ENCODE data around the gene TYK2.

DNA sequence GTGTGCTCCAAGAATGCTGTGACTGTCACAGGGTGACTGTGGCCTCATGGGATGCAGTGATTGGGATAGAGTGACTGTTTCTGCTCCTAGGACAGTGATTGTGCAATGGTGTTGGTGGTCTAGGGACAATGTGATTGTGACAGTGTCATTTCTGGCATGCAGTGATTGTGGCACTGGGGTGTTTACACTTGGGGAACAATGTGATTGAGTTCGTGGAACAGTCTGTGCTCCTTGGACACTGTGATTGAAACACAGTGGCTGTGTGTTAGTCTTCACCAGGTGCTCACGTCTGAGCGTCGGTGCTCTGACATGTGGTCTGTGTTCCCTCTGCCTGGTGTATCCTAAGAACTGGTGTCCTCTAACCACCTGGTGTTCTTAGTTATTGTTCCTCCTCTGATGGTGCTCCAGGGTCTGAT lies 41.7 kb upstream of the TYK2 start:
- TF ChIP-seq, protein P1, sequence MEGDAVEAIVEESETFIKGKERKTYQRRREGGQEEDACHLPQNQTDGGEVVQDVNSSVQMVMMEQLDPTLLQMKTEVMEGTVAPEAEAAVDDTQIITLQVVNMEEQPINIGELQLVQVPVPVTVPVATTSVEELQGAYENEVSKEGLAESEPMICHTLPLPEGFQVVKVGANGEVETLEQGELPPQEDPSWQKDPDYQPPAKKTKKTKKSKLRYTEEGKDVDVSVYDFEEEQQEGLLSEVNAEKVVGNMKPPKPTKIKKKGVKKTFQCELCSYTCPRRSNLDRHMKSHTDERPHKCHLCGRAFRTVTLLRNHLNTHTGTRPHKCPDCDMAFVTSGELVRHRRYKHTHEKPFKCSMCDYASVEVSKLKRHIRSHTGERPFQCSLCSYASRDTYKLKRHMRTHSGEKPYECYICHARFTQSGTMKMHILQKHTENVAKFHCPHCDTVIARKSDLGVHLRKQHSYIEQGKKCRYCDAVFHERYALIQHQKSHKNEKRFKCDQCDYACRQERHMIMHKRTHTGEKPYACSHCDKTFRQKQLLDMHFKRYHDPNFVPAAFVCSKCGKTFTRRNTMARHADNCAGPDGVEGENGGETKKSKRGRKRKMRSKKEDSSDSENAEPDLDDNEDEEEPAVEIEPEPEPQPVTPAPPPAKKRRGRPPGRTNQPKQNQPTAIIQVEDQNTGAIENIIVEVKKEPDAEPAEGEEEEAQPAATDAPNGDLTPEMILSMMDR (conservative IDR thresholded peaks at IDR 0.05 in 1 of 2, IDR thresholded peaks at IDR 0.05 in 1 of 2; ENCODE audit: extremely low read depth in 1 of 2, insufficient read depth in 1 of 2, low read depth in 1 of 2, low read length in 2 of 2): no peak
- TF ChIP-seq EZH2 (IDR thresholded peaks at IDR 0.05; ENCODE audit: borderline replicate concordance, low read length): peak; percentile 0
